Tibial artery (tissue), 4 donors: ENCODE measurements around the gene SDR9C7.

Experiments
- DNase-seq, 2 donors: peaks; one replicate each; pipeline ENCODE4 v3.0.0-alpha.2; 2019
- H3K27ac ChIP-seq, 2 donors: fragments of 200-600 bp; sonication (generic) in 1 of 2; 1 replicate in 1 of 2; 2 replicates in 1 of 2; pipeline ENCODE4 v1.5.1; 2018 to 2019; ENCODE audit warnings: mild to moderate bottlenecking in 1 of 2
- H3K27me3 ChIP-seq, 2 donors: fragments of 200-600 bp; sonication (generic) in 1 of 2; one replicate each; pipeline versions ENCODE4 v1.5.1 to v1.6.0; 2016 to 2019
- H3K36me3 ChIP-seq, 3 donors: fragments of 200-600 bp; sonication (generic) in 2 of 3; one replicate each; pipeline ENCODE4 v1.5.1; 2016 to 2019; ENCODE audit warnings: mild to moderate bottlenecking in 2 of 3
- H3K4me1 ChIP-seq, 4 donors: fragments of 200-600 bp; sonication (generic) in 2 of 4; 1 replicate in 3 of 4; 2 replicates in 1 of 4; pipeline ENCODE4 v1.5.1; 2016 to 2019
- H3K4me3 ChIP-seq, 2 donors: fragments of 200-600 bp; sonication (generic) in 1 of 2; 1 replicate in 1 of 2; 2 replicates in 1 of 2; pipeline ENCODE4 v1.5.1; 2018 to 2019; ENCODE audit warnings: mild to moderate bottlenecking in 2 of 2
- H3K9me3 ChIP-seq, 3 donors: fragments of 200-600 bp; sonication (generic) in 1 of 3; one replicate each; pipeline ENCODE4 v1.5.1; 2016 to 2019
- CTCF ChIP-seq, 2 experiments: fragments of 200-600 bp in 1 of 2; fragments of 450-650 bp in 1 of 2; IDR thresholded peaks; one replicate each; pipeline ENCODE4 v1.5.1; 2017 to 2019; ENCODE audit warnings: antibody characterized with exemption in 2 of 2, mild to moderate bottlenecking in 1 of 2, moderate library complexity in 1 of 2
- intact Hi-C: fragments of 100-400 bp; cut with DNase I; formaldehyde crosslinking; loops from one replicate; pipeline ENCODE4 v1.15.0; 2023; ENCODE audit warnings: low total_unique reads

The SDR9C7 gene

GRCh38 chr12:56958422-56958821 is 24.2 kb upstream of the SDR9C7 start:
- no peaks in the 10 kb centered on the region for H3K4me1 ChIP-seq
- H3K27ac ChIP-seq: no peak overlapping the region
- no peak for DNase-seq
- no peak for TF ChIP-seq CTCF (IDR thresholded peaks at IDR 0.05)
- peaks cover 0 to 13% (median 12%) of the 10 kb centered on the region in 3 donors for H3K9me3 ChIP-seq
- H3K4me3 ChIP-seq: no peak overlapping the region
- intact Hi-C loops: no loop called here
- H3K27me3 ChIP-seq: no peaks in the 10 kb centered on the region
- H3K36me3 ChIP-seq: no peaks in the 10 kb centered on the region

GRCh38 chr12:56957229-56958052 is 23.2 kb upstream of the SDR9C7 start, which contains the start of gene RDH16:
Gene RDH16, minus strand, starts transcription at chr12:56957608. Its CDS starts 146 bp downstream, at chr12:56957462.
- Histone ChIP-seq H3K36me3 (no peaks in the 10 kb centered on the region), H3K27ac (no peak within 1 kb of the TSS), H3K27me3 (no peaks in the 10 kb centered on the region), H3K9me3 (peaks cover 0 to 13% (median 12%) of the 10 kb centered on the region in 3 donors), H3K4me1 (no peaks in the 10 kb centered on the region), H3K4me3 (no peak within 1 kb of the TSS)
- no peak for DNase-seq
- intact Hi-C loops: no loop called here
- TF ChIP-seq CTCF (IDR thresholded peaks at IDR 0.05): no peak

GRCh38 chr12:56955631-56956256 is 21.5 kb upstream of the SDR9C7 start:
- Histone ChIP-seq H3K36me3 (no peaks in the 10 kb centered on the region), H3K4me1 (no peaks in the 10 kb centered on the region), H3K4me3 (no peak overlapping the region), H3K27ac (no peak overlapping the region), H3K27me3 (no peaks in the 10 kb centered on the region), H3K9me3 (peaks cover 0 to 13% (median 12%) of the 10 kb centered on the region in 3 donors)
- TF ChIP-seq CTCF (IDR thresholded peaks at IDR 0.05): no peak
- intact Hi-C loops: no loop called here
- DNase-seq: no peak

- H3K9me3 ChIP-seq: peaks cover 0 to 13% (median 12%) of the 10 kb centered on the region in 3 donors
- H3K36me3 ChIP-seq: no peaks in the 10 kb centered on the region
- H3K4me3 ChIP-seq: no peak overlapping the region
- no peaks in the 10 kb centered on the region for H3K4me1 ChIP-seq
- no peak for TF ChIP-seq CTCF (IDR thresholded peaks at IDR 0.05)
- no peak overlapping the region for H3K27ac ChIP-seq
- no peak for DNase-seq
- intact Hi-C loops: no loop called here
- no peaks in the 10 kb centered on the region for H3K27me3 ChIP-seq
Measured at GRCh38 chr12:56954958-56955355, 20.7 kb upstream of the SDR9C7 start.

GRCh38 chr12:56954057-56954957 is 20.1 kb upstream of the SDR9C7 start:
- DNase-seq: no peak
- Histone ChIP-seq H3K9me3 (peaks cover 0 to 13% (median 12%) of the 10 kb centered on the region in 3 donors), H3K36me3 (no peaks in the 10 kb centered on the region), H3K27ac (no peak overlapping the region), H3K4me3 (no peak overlapping the region), H3K4me1 (no peaks in the 10 kb centered on the region), H3K27me3 (no peaks in the 10 kb centered on the region)
- intact Hi-C loops: no loop called here
- no peak for TF ChIP-seq CTCF (IDR thresholded peaks at IDR 0.05)
